ENCODE measurements around the gene KLHL22.
"Not testable (repeated sequence)": the region's sequence is repeated elsewhere in the genome, so short reads cannot be mapped to it uniquely, and the experiment has no call there.

- TF ChIP-seq SMC3 (IDR thresholded peaks at IDR 0.05; ENCODE audit: low read depth, low read length); MXI1 (IDR thresholded peaks at IDR 0.05; ENCODE audit: borderline replicate concordance, low read depth, low read length); POLR2A (IDR thresholded peaks at IDR 0.05; ENCODE audit: low read depth, low read length): not testable (repeated sequence)
Observed at GRCh38 chr22:20483143-20483506, 12.5 kb downstream of the KLHL22 start.

Data from IMR-90 (cell line).